HCT116 (cell line): ENCODE measurements around the gene OR6C65. TPM values are rescaled to one million over a fixed set of nuclear protein-coding genes. Genes with fewer than 3 reads are reported as not detected.

Source experiments
- ATAC-seq: fragments of 200-7000 bp; cut with Tn5 transposase; 2 replicates; pipeline ENCODE4 v1.9.1; 2020; ENCODE audit warnings: mild to moderate bottlenecking, moderate library complexity
- BruUV-seq: library from RNA; stranded (reverse); fragments of 400-500 nt; replicated peaks from 2 replicates; lab custom pipeline; 2021; lab: Mats Ljungman, UMichigan
- CTCF ChIA-PET: fragments of 300-600 bp; sonication (Branson Sonifier 250); formaldehyde crosslinking; loops from one replicate; lab custom pipeline; 2021; ENCODE audit warnings: antibody characterized with exemption; lab: Charles Lee
- POLR2A ChIA-PET: fragments of 300-600, 350-600 bp; sonication (Branson Sonifier 250); formaldehyde crosslinking; loops from one replicate; lab custom pipeline; 2021; ENCODE audit warnings: antibody characterized with exemption; lab: Charles Lee
- RAD21 ChIA-PET, 2 experiments: fragments of 300-600 bp; sonication (Branson Sonifier 250); formaldehyde crosslinking; loops; one replicate each; lab custom pipeline; 2023; ENCODE audit warnings: low total read pairs in 2 of 2; ENCODE audit not compliant: uncharacterized antibody in 2 of 2, unreplicated experiment in 2 of 2, low non-redundant PET in 1 of 2; lab: Charles Lee
- DNase-seq: peaks from one replicate; pipeline ENCODE4 v3.0.0-alpha.2; 2010; ENCODE audit warnings: low read depth, low spot score
- H2AFZ ChIP-seq: fragments of 200-600 bp; shearing (Covaris generic), sonication (generic); 2 replicates; pipeline ENCODE4 v1.6.1; 2017; ENCODE audit warnings: low read depth, mixed run types, mixed read lengths, antibody characterized with exemption, low read length; ENCODE audit not compliant: poor library complexity, severe bottlenecking
- H3K27ac ChIP-seq: 2 replicates; pipeline ENCODE4 v1.5.1; 2012; ENCODE audit warnings: low read depth, low read length
- H3K27me3 ChIP-seq: fragments of 200-600 bp; sonication (generic); 2 replicates; pipeline ENCODE4 v1.6.1; 2016; ENCODE audit warnings: mixed run types, low read length, mixed read lengths; ENCODE audit not compliant: insufficient read depth
- H3K36me3 ChIP-seq, 2 experiments: fragments of 200-500 bp in 1 of 2; fragments of 200-600 bp in 1 of 2; sonication (Bioruptor generic) in 1 of 2; sonication (generic) in 1 of 2; 2 replicates each; pipeline versions ENCODE4 v1.5.1 to v1.6.1; 2014 to 2016; ENCODE audit warnings: low read length in 2 of 2, inconsistent platforms in 1 of 2, mixed read lengths in 1 of 2, mixed run types in 1 of 2; ENCODE audit not compliant: insufficient read depth in 2 of 2, control insufficient read depth in 1 of 2
- H3K4me1 ChIP-seq, 2 experiments: fragments of 200-600 bp in 1 of 2; sonication (generic) in 1 of 2; 2 replicates each; pipeline versions ENCODE4 v1.5.1 to v1.6.1; 2012 to 2017; ENCODE audit warnings: low read length in 2 of 2, inconsistent platforms in 1 of 2, mild to moderate bottlenecking in 1 of 2, mixed read lengths in 1 of 2, mixed run types in 1 of 2, moderate library complexity in 1 of 2; ENCODE audit not compliant: insufficient read depth in 2 of 2, control insufficient read depth in 1 of 2
- H3K4me2 ChIP-seq: fragments of 200-600 bp; sonication (generic); 2 replicates; pipeline ENCODE4 v1.6.1; 2017; ENCODE audit warnings: mixed run types, low read length, mixed read lengths
- H3K4me3 ChIP-seq, 2 experiments: fragments of 200-600 bp in 1 of 2; sonication (generic) in 1 of 2; replicated peaks in 1 of 2; 2 replicates each; pipeline ENCODE4 v1.5.1; 2011 to 2016; ENCODE audit warnings: low read length in 2 of 2, control low read depth in 1 of 2, low read depth in 1 of 2, mild to moderate bottlenecking in 1 of 2, mixed read lengths in 1 of 2, mixed run types in 1 of 2
- H3K79me2 ChIP-seq: fragments of 200-600 bp; sonication (generic); 2 replicates; pipeline ENCODE4 v1.6.1; 2017; ENCODE audit warnings: mild to moderate bottlenecking, mixed run types, low read length, moderate library complexity, mixed read lengths; ENCODE audit not compliant: insufficient read depth
- H3K9ac ChIP-seq: fragments of 200-600 bp; sonication (generic); 2 replicates; pipeline ENCODE4 v1.6.1; 2016; ENCODE audit warnings: low read length, mixed read lengths
- H3K9me2 ChIP-seq: fragments of 200-600 bp; sonication (generic), shearing (Covaris generic); 2 replicates; pipeline ENCODE4 v1.6.1; 2017; ENCODE audit warnings: mixed run types, mild to moderate bottlenecking, moderate library complexity; ENCODE audit not compliant: insufficient read depth
- H3K9me3 ChIP-seq, 2 experiments: fragments of 200-500 bp in 1 of 2; fragments of 200-600 bp in 1 of 2; sonication (Bioruptor generic) in 1 of 2; sonication (generic) in 1 of 2; 2 replicates each; pipeline ENCODE4 v1.6.1; 2014 to 2017; ENCODE audit warnings: low read length in 2 of 2, mixed read lengths in 2 of 2, inconsistent platforms in 1 of 2, low read depth in 1 of 2, mild to moderate bottlenecking in 1 of 2, mixed run types in 1 of 2, moderate library complexity in 1 of 2; ENCODE audit not compliant: control insufficient read depth in 1 of 2, insufficient read depth in 1 of 2
- H4K20me1 ChIP-seq: fragments of 200-600 bp; sonication (generic), shearing (Covaris generic); 2 replicates; pipeline ENCODE4 v1.6.1; 2017; ENCODE audit warnings: mixed run types, mild to moderate bottlenecking, moderate library complexity; ENCODE audit not compliant: insufficient read depth
- ATF3 ChIP-seq: IDR thresholded peaks from 2 replicates; pipeline ENCODE4 v1.6.1; 2012
- CBX3 ChIP-seq: IDR thresholded peaks from 2 replicates; pipeline ENCODE4 v1.6.1; 2012; ENCODE audit warnings: low read depth
- EGR1 ChIP-seq: IDR thresholded peaks from 2 replicates; pipeline ENCODE4 v1.6.1; 2012; ENCODE audit warnings: low read depth
- ELF1 ChIP-seq: IDR thresholded peaks from 2 replicates; pipeline ENCODE4 v1.6.1; 2012; ENCODE audit warnings: low read depth, borderline replicate concordance
- EZH2 ChIP-seq: fragments of 200-600 bp; sonication (generic); IDR thresholded peaks from 2 replicates; pipeline ENCODE4 v1.6.1; 2017; ENCODE audit warnings: antibody characterized with exemption, mixed run types
- EZH2phosphoT487 ChIP-seq: fragments of 200-600 bp; IDR thresholded peaks from 2 replicates; pipeline ENCODE4 v1.6.1; 2018; ENCODE audit warnings: antibody characterized with exemption, borderline replicate concordance
- JUND ChIP-seq: IDR thresholded peaks from 2 replicates; pipeline ENCODE4 v1.6.1; 2012
- POLR2A ChIP-seq: IDR thresholded peaks from 2 replicates; pipeline ENCODE4 v1.7.0; 2011; ENCODE audit warnings: borderline replicate concordance; ENCODE audit not compliant: insufficient read depth, insufficient read length; ENCODE audit errors: extremely low read depth
- POLR2AphosphoS5 ChIP-seq: IDR thresholded peaks from 2 replicates; pipeline ENCODE4 v1.6.1; 2011; ENCODE audit warnings: mild to moderate bottlenecking, low read depth, low read length, moderate library complexity
- RAD21 ChIP-seq: IDR thresholded peaks from 2 replicates; pipeline ENCODE4 v1.6.1; 2012; ENCODE audit warnings: low read depth, mild to moderate bottlenecking
- SIN3A ChIP-seq: IDR thresholded peaks from 2 replicates; pipeline ENCODE4 v1.6.1; 2012; ENCODE audit warnings: low read depth
- SP1 ChIP-seq: IDR thresholded peaks from 2 replicates; pipeline ENCODE4 v1.6.1; 2012; ENCODE audit warnings: low read depth
- SRF ChIP-seq: IDR thresholded peaks from 2 replicates; pipeline ENCODE4 v1.6.1; 2012; ENCODE audit warnings: low read depth
- TCF7L2 ChIP-seq: IDR thresholded peaks from 2 replicates; pipeline ENCODE4 v1.7.0; 2011; ENCODE audit warnings: borderline replicate concordance, inconsistent platforms; ENCODE audit not compliant: insufficient read depth, insufficient read length; ENCODE audit errors: extremely low read depth
- YY1 ChIP-seq: IDR thresholded peaks from 2 replicates; pipeline ENCODE4 v1.6.1; 2011; ENCODE audit warnings: low read length, low read depth, moderate library complexity, mild to moderate bottlenecking; ENCODE audit not compliant: insufficient replicate concordance; ENCODE audit errors: extremely low read depth
- ZBTB33 ChIP-seq: IDR thresholded peaks from 2 replicates; pipeline ENCODE4 v1.6.1; 2011; ENCODE audit warnings: mild to moderate bottlenecking, low read length, moderate library complexity; ENCODE audit not compliant: insufficient replicate concordance; ENCODE audit errors: extremely low read depth
- ZNF274 ChIP-seq: fragments of 200-500 bp; sonication (Bioruptor generic); IDR thresholded peaks from 2 replicates; pipeline ENCODE4 v1.6.1; 2014; ENCODE audit warnings: mild to moderate bottlenecking, low read depth, low read length, inconsistent platforms
- intact Hi-C: fragments of 100-400 bp; cut with micrococcal nuclease; formaldehyde crosslinking; loops from 2 replicates; pipeline ENCODE4 v1.10.0; 2022
- total RNA-seq: library from RNA; stranded (reverse); gene quantifications from one replicate; pipeline ENCODE4 v1.2.1, GENCODE V29; 2021; ENCODE audit not compliant: unreplicated experiment
- TF ChIP-seq, protein P1 (sequence below): IDR thresholded peaks from 2 replicates; pipeline ENCODE4 v1.6.1; 2012

The OR6C65 gene
- total RNA-seq, 1 experiment from 2014 or later: not detected

DNA sequence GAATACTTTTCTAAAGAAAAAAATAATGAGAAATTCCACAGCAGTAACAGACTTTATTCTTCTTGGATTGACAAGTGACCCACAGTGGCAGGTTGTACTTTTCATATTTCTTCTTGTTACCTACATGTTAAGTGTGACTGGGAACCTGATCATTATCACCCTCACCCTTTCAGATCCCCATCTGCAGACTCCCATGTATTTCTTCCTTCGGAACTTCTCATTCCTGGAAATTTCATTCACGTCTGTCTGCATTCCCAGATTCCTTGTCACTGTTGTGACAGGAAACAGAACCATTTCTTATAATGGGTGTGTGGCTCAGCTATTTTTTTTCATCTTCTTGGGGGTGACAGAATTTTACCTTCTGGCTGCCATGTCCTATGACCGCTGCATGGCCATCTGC, 35.2 kb upstream of the OR6C65 start (continued):
- no peak for TF ChIP-seq SRF
- TF ChIP-seq EZH2: no peak
- TF ChIP-seq POLR2A: no peak
- no peak for TF ChIP-seq CBX3
- no peak for TF ChIP-seq JUND
- no peak for TF ChIP-seq ATF3
- no peak for TF ChIP-seq TCF7L2
- TF ChIP-seq, protein P1, sequence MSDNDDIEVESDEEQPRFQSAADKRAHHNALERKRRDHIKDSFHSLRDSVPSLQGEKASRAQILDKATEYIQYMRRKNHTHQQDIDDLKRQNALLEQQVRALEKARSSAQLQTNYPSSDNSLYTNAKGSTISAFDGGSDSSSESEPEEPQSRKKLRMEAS: no peak
- no peak for TF ChIP-seq ELF1
- no peak for TF ChIP-seq POLR2AphosphoS5
- no peak for TF ChIP-seq SIN3A
- no peak for TF ChIP-seq ZNF274

DNA sequence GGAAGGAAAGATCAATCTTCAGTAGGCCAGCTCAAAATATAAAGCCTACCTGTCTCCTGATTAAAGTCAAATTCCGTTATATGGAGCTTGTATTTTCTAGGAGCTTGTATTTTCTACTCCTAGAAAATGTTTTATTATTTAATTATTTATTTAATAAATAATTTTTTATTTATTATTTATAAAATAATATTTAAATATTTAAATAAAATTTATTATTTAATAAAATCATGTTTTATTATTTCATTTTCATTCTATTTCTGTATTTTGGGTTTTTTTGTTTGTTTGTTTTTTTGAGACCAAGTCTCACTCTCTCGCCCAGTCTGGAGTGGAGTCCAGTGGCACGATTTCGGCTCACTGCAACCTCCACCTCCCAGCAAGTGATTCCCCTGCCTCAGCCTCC, 27.8 kb upstream of the OR6C65 start:
- no peaks in the 10 kb centered on the region; the same call in 1 of the 2 replicates for H4K20me1 ChIP-seq
- H3K9ac ChIP-seq: no peak overlapping the region
- no peaks in the 10 kb centered on the region for H3K4me1 ChIP-seq
- no peaks in the 10 kb centered on the region for H3K79me2 ChIP-seq
- no peaks in the 10 kb centered on the region for H3K9me2 ChIP-seq
- CTCF ChIA-PET: no interaction called here
- no peaks in the 10 kb centered on the region for H3K9me3 ChIP-seq
- H2AFZ ChIP-seq: no peak overlapping the region
- DNase-seq: no peak
- TF ChIP-seq RAD21 (no peak), POLR2AphosphoS5 (no peak), JUND (no peak), YY1 (no peak), EZH2 (no peak), EGR1 (no peak), ELF1 (no peak), EZH2phosphoT487 (no peak), SP1 (no peak), POLR2A (no peak), ZBTB33 (no peak), SIN3A (no peak)
- H3K4me2 ChIP-seq: no peak overlapping the region
- no peak overlapping the region for H3K27ac ChIP-seq
- intact Hi-C loops: no loop called here
- no peak overlapping the region for H3K4me3 ChIP-seq
- ATAC-seq: no peak
- no TSS peak for BruUV-seq
- POLR2A ChIA-PET: no interaction called here
- no peaks in the 10 kb centered on the region for H3K36me3 ChIP-seq
- peaks cover 7% of the 10 kb centered on the region; the same call in 1 of the 2 replicates for H3K27me3 ChIP-seq
- RAD21 ChIA-PET: no interaction called here
